HK-2 (cell line): Measurements from ENCODE around the gene MTFR2.

ENCODE experiments used
- DNase-seq: peaks from one replicate; pipeline ENCODE4 v3.0.0-alpha.2; 2018; ENCODE audit not compliant: unreplicated experiment

Gene MTFR2

GRCh38 chr6:136184738-136185137 is 65.4 kb downstream of the MTFR2 start:
- DNase-seq, result no peak

- DNase-seq, result no peak
Measured at GRCh38 chr6:136181861-136182260, 68.2 kb downstream of the MTFR2 start.

- DNase-seq, result no peak
Measured at GRCh38 chr6:136181512-136181833, 68.6 kb downstream of the MTFR2 start.
